B cell (primary cell): ENCODE results near the gene RNF224.

ENCODE experiments used
- CTCF ChIP-seq: fragments of 200-600 bp; IDR thresholded peaks from one replicate; pipeline ENCODE4 v1.8.0; 2022; ENCODE audit warnings: antibody characterized with exemption, mild to moderate bottlenecking
- EZH2 ChIP-seq: IDR thresholded peaks from 2 replicates; pipeline ENCODE4 v1.6.1; 2012; ENCODE audit warnings: borderline replicate concordance, low read depth, mild to moderate bottlenecking, moderate library complexity, low read length; ENCODE audit not compliant: insufficient read depth, poor library complexity, severe bottlenecking

GRCh38 chr9:137264067-137264466 is 36.8 kb downstream of the RNF224 start:
- TF ChIP-seq CTCF (no peak), EZH2 (no peak)
